Measurements from ENCODE around the gene IRF1.
"Not testable (repeated sequence)": the region's sequence is repeated elsewhere in the genome, so short reads cannot be mapped to it uniquely, and the experiment has no call there.

Gene IRF1

GRCh38 chr5:132487095-132487428 lies 3.5 kb downstream of the IRF1 start:
- DNase-seq (ENCODE audit: low read depth in 2 of 2) = no peak

GRCh38 chr5:132486318-132487094 lies 4.1 kb downstream of the IRF1 start:
- no peak for DNase-seq (ENCODE audit: low read depth in 2 of 2)

- DNase-seq (ENCODE audit: low read depth in 2 of 2) = no peak
These were observed 4.8 kb downstream of the IRF1 start for GRCh38 chr5:132485641-132486317.

- not testable (repeated sequence) for DNase-seq (ENCODE audit: low read depth in 2 of 2)
These were observed 5.5 kb downstream of the IRF1 start for GRCh38 chr5:132484876-132485640.

GRCh38 chr5:132484391-132484725 lies 6.2 kb downstream of the IRF1 start:
- no peak for DNase-seq (ENCODE audit: low read depth in 2 of 2)

GRCh38 chr5:132483661-132484390 lies 6.7 kb downstream of the IRF1 start:
- DNase-seq (ENCODE audit: low read depth in 2 of 2) = no peak

GRCh38 chr5:132483101-132483500 lies 7.5 kb downstream of the IRF1 start:
- DNase-seq (ENCODE audit: low read depth in 2 of 2) = no peak

- DNase-seq (ENCODE audit: low read depth in 2 of 2) = no peak
These were observed 8.9 kb downstream of the IRF1 start for GRCh38 chr5:132481596-132482211.

- no peak for DNase-seq (ENCODE audit: low read depth in 2 of 2)
These were observed 9.5 kb downstream of the IRF1 start for GRCh38 chr5:132480893-132481595.

GRCh38 chr5:132480546-132480892 lies 10.1 kb downstream of the IRF1 start:
- no peak for DNase-seq (ENCODE audit: low read depth in 2 of 2)

GRCh38 chr5:132480042-132480441 lies 10.5 kb downstream of the IRF1 start:
- no peak for DNase-seq (ENCODE audit: low read depth in 2 of 2)

- DNase-seq (ENCODE audit: low read depth in 2 of 2) = no peak
These were observed 11.2 kb downstream of the IRF1 start for GRCh38 chr5:132479111-132479951.

- no peak for DNase-seq (ENCODE audit: low read depth in 2 of 2)
These were observed 12.2 kb downstream of the IRF1 start for GRCh38 chr5:132478366-132478871.

- DNase-seq (ENCODE audit: low read depth in 2 of 2) = no peak
These were observed 12.7 kb downstream of the IRF1 start for GRCh38 chr5:132477784-132478365.

- no peak for DNase-seq (ENCODE audit: low read depth in 2 of 2)
These were observed 13.4 kb downstream of the IRF1 start for GRCh38 chr5:132476876-132477781.

- DNase-seq (ENCODE audit: low read depth in 2 of 2) = no peak
These were observed 14.3 kb downstream of the IRF1 start for GRCh38 chr5:132475987-132476875.

- no peak for DNase-seq (ENCODE audit: low read depth in 2 of 2)
These were observed 15.1 kb downstream of the IRF1 start for GRCh38 chr5:132475497-132475882.
